Measurements from ENCODE around the gene THSD7A.

Gene THSD7A

GRCh38 chr7:11625669-11626068, 206.3 kb downstream of the THSD7A start:
- TF ChIP-seq CTCF (IDR thresholded peaks at IDR 0.05; ENCODE audit: extremely low read depth, missing control alignments): no peak
- no peak for DNase-seq (ENCODE audit: low spot score)

GRCh38 chr7:11623093-11623678, 208.8 kb downstream of the THSD7A start:
- TF ChIP-seq CTCF (IDR thresholded peaks at IDR 0.05; ENCODE audit: extremely low read depth, missing control alignments): no peak
- DNase-seq (ENCODE audit: low spot score): no peak

GRCh38 chr7:11620406-11621253, 211.4 kb downstream of the THSD7A start:
- no peak for DNase-seq (ENCODE audit: low spot score)
- no peak for TF ChIP-seq CTCF (IDR thresholded peaks at IDR 0.05; ENCODE audit: extremely low read depth, missing control alignments)

GRCh38 chr7:11616466-11616865, 215.5 kb downstream of the THSD7A start:
- no peak for TF ChIP-seq CTCF (IDR thresholded peaks at IDR 0.05; ENCODE audit: extremely low read depth, missing control alignments)
- DNase-seq (ENCODE audit: low spot score): no peak

GRCh38 chr7:11615174-11615573, 216.8 kb downstream of the THSD7A start:
- no peak for DNase-seq (ENCODE audit: low spot score)
- no peak for TF ChIP-seq CTCF (IDR thresholded peaks at IDR 0.05; ENCODE audit: extremely low read depth, missing control alignments)

- no peak for TF ChIP-seq CTCF (IDR thresholded peaks at IDR 0.05; ENCODE audit: extremely low read depth, missing control alignments)
- peak; percentile 24 for DNase-seq (ENCODE audit: low spot score)
These were observed 218.6 kb downstream of the THSD7A start for GRCh38 chr7:11613292-11613930.

- no peak for DNase-seq (ENCODE audit: low spot score)
- TF ChIP-seq CTCF (IDR thresholded peaks at IDR 0.05; ENCODE audit: extremely low read depth, missing control alignments): no peak
These were observed 219.3 kb downstream of the THSD7A start for GRCh38 chr7:11612737-11613136.

Measured in GM20000 (cell line).